HG02623 (cell line): Measurements from ENCODE around the gene KPNA4.
"Not testable (repeated sequence)": the region's sequence is repeated elsewhere in the genome, so short reads cannot be mapped to it uniquely, and the experiment has no call there.

Experiments used
- ATAC-seq: cut with Tn5 transposase; IDR thresholded peaks from one replicate; pipeline ENCODE4 v1.9.1; 2021; ENCODE audit warnings: moderate library complexity; ENCODE audit not compliant: unreplicated experiment

KPNA4 gene

GRCh38 chr3:160573955-160574525, 8.7 kb upstream of the KPNA4 start:
- not testable (repeated sequence) for ATAC-seq

GRCh38 chr3:160569894-160570652, 4.7 kb upstream of the KPNA4 start:
- no peak for ATAC-seq

GRCh38 chr3:160568989-160569388, 3.6 kb upstream of the KPNA4 start:
- no peak for ATAC-seq

GRCh38 chr3:160567774-160568173, 2.4 kb upstream of the KPNA4 start:
- no peak for ATAC-seq

- ATAC-seq = no peak
These were observed 1.1 kb upstream of the KPNA4 start for GRCh38 chr3:160566499-160566898.

- peak; percentile 37 for ATAC-seq
These were observed 376 bp downstream of the KPNA4 start for GRCh38 chr3:160564949-160565441.

- no peak for ATAC-seq
These were observed 986 bp downstream of the KPNA4 start for GRCh38 chr3:160564258-160564911.

GRCh38 chr3:160562952-160563351, 2.4 kb downstream of the KPNA4 start:
- no peak for ATAC-seq

- ATAC-seq = no peak
These were observed 7.8 kb downstream of the KPNA4 start for GRCh38 chr3:160557571-160557970.

- no peak for ATAC-seq
These were observed 9.2 kb downstream of the KPNA4 start for GRCh38 chr3:160556141-160556540.

- no peak for ATAC-seq
These were observed 10.4 kb downstream of the KPNA4 start for GRCh38 chr3:160554980-160555379.

GRCh38 chr3:160553827-160554226, 11.5 kb downstream of the KPNA4 start:
- ATAC-seq = no peak

- ATAC-seq = peak; percentile 47
These were observed 18.6 kb downstream of the KPNA4 start for GRCh38 chr3:160546727-160547126.

- ATAC-seq = no peak
These were observed 19.9 kb downstream of the KPNA4 start for GRCh38 chr3:160545504-160545871.

GRCh38 chr3:160544844-160545503, 20.4 kb downstream of the KPNA4 start:
- peak; percentile 37 for ATAC-seq

- no peak for ATAC-seq
These were observed 24.8 kb downstream of the KPNA4 start for GRCh38 chr3:160540551-160540950.

GRCh38 chr3:160538895-160539294, 26.5 kb downstream of the KPNA4 start:
- no peak for ATAC-seq

GRCh38 chr3:160537729-160538128, 27.6 kb downstream of the KPNA4 start:
- ATAC-seq = no peak

- ATAC-seq = no peak
These were observed 33.0 kb downstream of the KPNA4 start for GRCh38 chr3:160532371-160532770.

- ATAC-seq = no peak
These were observed 34.1 kb downstream of the KPNA4 start for GRCh38 chr3:160531311-160531710.

- not testable (repeated sequence) for ATAC-seq
These were observed 49.0 kb downstream of the KPNA4 start for GRCh38 chr3:160516391-160516790.
